Skin of body (tissue), 2 donors: ENCODE results near the gene CRYBG1. TPM values are rescaled to one million over a fixed set of nuclear protein-coding genes. Genes with fewer than 3 reads are reported as not detected.
A peak's percentile ranks its signal among the peaks of the same experiment; 100 is the strongest.

Experiments used
- DNase-seq: peaks from one replicate; lab custom pipeline; 2025; lab: John Stamatoyannopoulos, UW
- total RNA-seq: library from RNA; depleted of rRNA; stranded (reverse); fragments of >200 nt; gene quantifications from one replicate; pipeline ENCODE4 v1.2.3, GENCODE V29; 2014

The CRYBG1 gene
- total RNA-seq, 1 donor from 2014 or later: 24.9 TPM

GRCh38 chr6:106522562-106523250 is 162.2 kb downstream of the CRYBG1 start:
- no peak for DNase-seq

- no peak for DNase-seq
These were observed 164.8 kb downstream of the CRYBG1 start for GRCh38 chr6:106525107-106525881.

GRCh38 chr6:106525882-106526275 is 165.4 kb downstream of the CRYBG1 start:
- no peak for DNase-seq

GRCh38 chr6:106527117-106527516 is 166.6 kb downstream of the CRYBG1 start:
- no peak for DNase-seq

DNA sequence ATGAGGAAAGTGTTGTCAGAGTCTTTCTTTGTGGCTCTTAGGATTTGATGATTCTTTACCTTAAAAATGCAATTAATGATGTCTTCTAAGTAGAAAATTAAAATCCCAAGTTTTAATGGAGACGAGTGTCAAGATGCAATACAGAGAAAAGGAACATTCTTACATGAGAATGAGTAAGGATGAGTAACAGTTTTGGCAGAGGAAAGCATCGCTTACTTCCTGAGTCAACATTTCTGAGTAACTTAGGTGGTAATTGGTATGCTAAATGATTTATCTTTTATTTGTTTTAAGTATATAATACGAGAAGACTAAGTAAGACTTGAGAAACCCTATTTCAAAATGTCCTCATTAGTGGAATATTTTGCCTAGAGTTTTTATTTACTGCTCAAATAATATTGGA is 167.5 kb downstream of the CRYBG1 start:
- DNase-seq: no peak

DNA sequence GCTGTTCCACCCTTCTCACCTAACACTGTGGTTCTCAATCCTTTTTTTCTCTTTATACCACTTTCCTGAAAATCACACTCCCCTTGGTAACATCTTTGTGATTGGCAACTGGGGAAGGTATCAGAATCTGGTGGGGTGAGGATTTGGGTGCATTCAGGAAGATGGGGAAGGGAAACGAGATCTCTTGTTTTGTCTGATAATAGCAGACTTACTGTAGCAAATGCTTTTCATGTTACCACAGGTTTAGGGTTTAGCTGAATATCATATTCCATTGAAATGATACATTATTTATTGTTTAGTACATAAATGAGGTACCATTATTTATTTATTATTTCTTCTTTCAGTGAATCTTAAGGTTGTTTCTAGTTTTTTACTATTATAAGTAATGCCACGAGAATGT is 168.0 kb downstream of the CRYBG1 start:
- DNase-seq: no peak

DNA sequence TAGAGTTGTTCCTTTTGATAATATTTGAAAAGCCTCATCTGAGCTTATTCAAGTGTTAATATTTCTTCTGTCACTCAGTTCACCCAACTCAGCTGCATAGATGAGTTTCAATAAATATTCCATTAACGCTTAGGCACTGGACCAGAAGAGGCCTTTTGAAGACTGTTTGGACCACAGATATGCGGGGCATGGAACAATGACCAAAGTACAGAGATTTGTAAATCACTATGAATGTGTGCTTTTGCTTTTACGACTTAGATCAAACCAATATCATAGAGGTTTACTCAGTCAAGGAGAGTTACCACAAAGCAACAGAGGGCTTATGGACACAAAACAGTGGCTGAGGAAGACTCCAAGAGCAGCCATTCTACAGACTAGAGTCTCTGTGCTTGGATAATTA is 168.9 kb downstream of the CRYBG1 start:
- DNase-seq: no peak

DNA sequence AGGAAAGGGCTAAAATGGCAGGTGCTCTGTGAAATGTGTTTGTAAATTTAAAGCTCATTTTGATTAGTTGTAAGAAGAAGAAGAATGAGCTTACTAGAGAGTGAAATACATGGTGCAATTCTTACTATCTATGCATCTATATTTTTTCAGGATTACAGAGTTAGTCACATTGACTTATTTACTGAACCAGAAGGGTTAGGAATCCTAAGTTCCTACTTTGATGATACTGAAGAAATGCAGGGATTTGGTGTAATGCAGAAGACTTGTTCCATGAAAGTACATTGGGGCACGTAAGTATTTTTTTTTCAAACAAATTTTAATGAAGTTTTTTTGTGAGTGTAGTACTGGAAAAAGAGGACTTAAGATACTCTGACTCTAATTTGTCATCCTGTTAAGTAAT is 169.5 kb downstream of the CRYBG1 start:
- no peak for DNase-seq

DNA sequence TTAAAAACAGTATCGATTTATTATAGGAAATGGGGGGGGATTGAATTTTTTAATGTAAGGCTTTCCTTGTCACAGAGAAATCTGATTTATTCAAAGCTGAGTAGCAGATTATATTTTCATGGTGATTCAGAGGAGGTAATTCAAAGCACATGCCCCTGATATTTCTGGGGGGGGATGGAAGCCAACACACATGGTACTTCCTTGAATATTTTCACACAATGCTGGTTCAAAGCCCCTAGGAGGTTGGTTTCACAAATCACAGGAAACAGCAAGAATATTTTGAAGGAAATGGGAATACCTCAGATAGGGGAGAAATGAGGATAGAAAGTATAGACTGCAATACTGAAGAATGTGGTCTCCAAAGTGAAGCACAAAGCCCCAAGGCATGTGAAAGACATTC is 170.0 kb downstream of the CRYBG1 start:
- no peak for DNase-seq

GRCh38 chr6:106533054-106533453 is 172.5 kb downstream of the CRYBG1 start:
- DNase-seq: no peak

DNA sequence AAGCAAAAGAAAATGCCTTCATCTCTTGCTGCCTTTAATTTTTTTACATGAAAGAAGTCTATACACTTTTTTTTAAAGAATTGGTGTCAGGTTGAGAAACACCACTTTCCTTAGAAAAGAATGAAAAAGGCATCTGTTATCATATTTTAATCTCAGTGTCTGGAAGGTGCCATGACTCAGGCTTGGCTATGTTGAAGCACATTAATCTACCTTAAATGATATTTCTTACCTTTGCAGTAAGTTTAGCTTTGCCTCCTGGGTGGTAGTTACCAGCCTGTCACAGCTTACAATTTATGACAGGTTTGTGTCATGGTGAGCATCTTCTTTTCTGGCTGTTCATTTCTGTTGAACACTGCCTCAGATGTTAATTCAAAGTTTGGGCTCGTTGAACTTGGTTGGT is 173.5 kb downstream of the CRYBG1 start:
- no peak for DNase-seq

GRCh38 chr6:106534564-106534982 is 174.1 kb downstream of the CRYBG1 start:
- no peak for DNase-seq

DNA sequence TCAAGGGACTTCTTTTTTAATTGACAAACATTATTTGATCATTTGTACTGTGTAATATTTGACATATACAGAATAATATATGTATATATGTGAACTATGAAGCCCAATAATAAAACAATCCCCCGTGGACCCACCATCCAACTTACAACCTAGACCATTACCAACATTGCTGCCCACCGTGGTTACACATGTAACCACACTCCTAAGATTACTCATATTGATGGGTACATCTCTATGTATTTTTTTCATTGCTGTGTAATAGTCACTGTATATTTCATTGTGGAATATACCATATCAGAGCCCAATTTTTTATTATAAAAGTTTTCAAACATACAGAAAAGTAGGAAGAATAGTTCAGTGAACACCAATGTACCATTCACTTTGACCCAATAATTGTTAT is 174.5 kb downstream of the CRYBG1 start:
- DNase-seq: no peak

DNA sequence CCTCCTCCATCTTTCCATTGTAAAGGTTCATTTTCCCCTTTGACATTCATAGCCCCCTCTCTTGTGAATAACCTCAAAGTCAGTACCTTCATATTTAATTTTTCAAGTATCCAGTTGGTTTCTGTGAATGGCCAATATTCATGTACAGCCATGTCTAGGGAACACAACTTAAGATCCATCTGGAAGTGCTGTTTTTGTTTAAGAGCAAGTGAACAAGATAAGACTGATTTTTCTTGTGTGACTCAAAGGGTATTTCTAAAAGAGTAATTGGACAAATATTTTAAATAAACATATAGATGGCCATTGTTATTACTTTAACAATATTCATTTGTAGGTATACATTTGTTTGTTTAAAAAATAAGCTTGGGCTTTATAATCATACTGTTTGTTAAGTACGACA is 175.8 kb downstream of the CRYBG1 start:
- DNase-seq: no peak

DNA sequence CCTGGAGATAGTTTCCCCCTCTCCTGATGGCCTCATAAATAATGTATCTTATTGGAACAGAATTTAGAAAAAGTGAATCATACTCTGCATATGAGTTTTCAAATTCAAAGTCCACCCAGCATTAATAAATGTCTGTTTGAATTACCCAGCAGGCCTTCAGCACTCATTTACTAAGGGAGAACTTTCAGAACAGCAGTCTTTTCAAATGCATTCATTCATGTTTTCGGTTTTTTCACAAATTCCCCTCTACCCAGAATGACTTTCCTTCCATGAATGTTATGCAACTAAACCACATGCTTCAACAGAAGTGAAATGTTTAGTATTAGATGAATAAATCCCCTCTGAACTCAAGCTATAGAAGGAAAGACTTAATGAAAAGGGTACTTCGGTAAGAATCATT is 176.3 kb downstream of the CRYBG1 start:
- no peak for DNase-seq

DNA sequence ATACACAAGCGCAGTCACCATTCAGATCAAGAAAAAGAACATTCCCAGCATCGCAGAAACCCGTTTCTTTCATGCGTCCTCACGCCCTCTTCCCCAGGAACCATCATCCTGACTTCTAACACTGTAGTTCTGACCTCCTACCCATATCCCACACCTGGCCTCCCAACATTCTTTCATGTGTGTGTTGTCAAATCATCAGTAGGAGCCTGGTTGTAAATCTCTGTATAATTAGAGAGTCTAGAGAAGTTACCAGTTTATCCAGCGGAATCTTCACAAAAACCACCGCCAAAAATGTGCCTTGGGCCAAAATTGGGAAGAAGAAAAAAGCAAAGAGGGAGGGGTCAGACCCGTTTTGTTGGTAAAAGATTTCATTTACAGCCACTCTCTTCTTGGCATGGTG is 177.1 kb downstream of the CRYBG1 start:
- DNase-seq: no peak

DNA sequence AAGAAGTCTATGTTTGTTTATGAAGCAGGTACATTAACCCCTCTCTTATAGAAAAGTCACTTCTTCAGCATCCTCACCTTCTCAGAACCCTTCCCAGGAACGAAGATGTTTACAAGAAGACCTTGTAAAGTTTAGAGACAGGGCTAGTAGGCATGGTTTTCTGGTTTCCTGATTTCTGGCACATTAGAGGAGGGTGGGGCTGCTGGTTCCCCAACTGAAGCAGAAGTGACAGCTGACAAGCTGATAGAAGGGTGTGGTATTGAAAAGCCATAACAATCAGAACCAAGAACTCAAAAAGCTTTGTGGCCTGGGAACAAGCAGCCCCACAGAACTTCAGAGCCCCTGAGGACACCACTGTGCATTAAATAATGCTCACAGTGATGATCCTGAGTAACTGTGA is 177.6 kb downstream of the CRYBG1 start:
- DNase-seq: no peak

- DNase-seq: no peak
These were observed 179.4 kb downstream of the CRYBG1 start for GRCh38 chr6:106539936-106540335.

DNA sequence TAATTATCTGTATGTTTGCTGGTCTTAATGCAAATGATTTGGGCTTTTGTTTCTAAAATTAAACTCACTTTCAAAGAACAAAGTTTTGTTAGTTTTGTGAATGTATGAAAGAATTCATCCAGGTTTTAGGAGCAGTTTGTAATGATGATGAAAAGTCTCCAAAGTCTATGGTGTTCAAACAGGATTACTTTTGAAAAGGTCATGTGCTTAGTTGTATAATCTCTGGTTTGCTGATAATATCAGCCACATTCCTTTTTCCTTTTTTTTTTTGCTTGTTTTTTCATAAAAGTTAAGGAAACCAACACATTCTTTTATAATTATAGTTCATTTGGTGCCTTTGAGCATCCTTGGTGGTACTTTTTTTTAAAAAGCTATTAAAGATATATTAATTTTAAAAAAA is 179.9 kb downstream of the CRYBG1 start:
- DNase-seq: no peak

GRCh38 chr6:106540907-106541306 is 180.4 kb downstream of the CRYBG1 start:
- DNase-seq: no peak

GRCh38 chr6:106546261-106546690 is 185.8 kb downstream of the CRYBG1 start:
- no peak for DNase-seq

GRCh38 chr6:106546691-106547414 is 186.3 kb downstream of the CRYBG1 start:
- peak; percentile 54 for DNase-seq
